Raji (cell line): ENCODE data around the gene COL4A1.

Experiments
- POLR2A ChIP-seq: IDR thresholded peaks from 2 replicates; pipeline ENCODE4 v1.6.1; 2011; ENCODE audit warnings: low read depth, low read length, control low read depth; ENCODE audit not compliant: insufficient read depth

COL4A1 gene

GRCh38 chr13:110320645-110321044 is 13.7 kb upstream of the COL4A1 start:
- no peak for TF ChIP-seq POLR2A

GRCh38 chr13:110319774-110320509 is 13.0 kb upstream of the COL4A1 start:
- no peak for TF ChIP-seq POLR2A

GRCh38 chr13:110319397-110319773 is 12.4 kb upstream of the COL4A1 start:
- TF ChIP-seq POLR2A: no peak

- no peak for TF ChIP-seq POLR2A
Measured at GRCh38 chr13:110318920-110319319, 12.0 kb upstream of the COL4A1 start.

- no peak for TF ChIP-seq POLR2A
Measured at GRCh38 chr13:110317496-110318195, 10.7 kb upstream of the COL4A1 start.

GRCh38 chr13:110317093-110317492 is 10.1 kb upstream of the COL4A1 start:
- TF ChIP-seq POLR2A: no peak

- TF ChIP-seq POLR2A: no peak
Measured at GRCh38 chr13:110316196-110316595, 9.2 kb upstream of the COL4A1 start.

GRCh38 chr13:110314516-110315245 is 7.7 kb upstream of the COL4A1 start:
- TF ChIP-seq POLR2A: no peak

GRCh38 chr13:110312339-110313031 is 5.5 kb upstream of the COL4A1 start:
- TF ChIP-seq POLR2A: no peak

- TF ChIP-seq POLR2A: no peak
Measured at GRCh38 chr13:110311443-110312338, 4.7 kb upstream of the COL4A1 start.

- no peak for TF ChIP-seq POLR2A
Measured at GRCh38 chr13:110310541-110311442, 3.8 kb upstream of the COL4A1 start.

GRCh38 chr13:110309661-110310524 is 2.9 kb upstream of the COL4A1 start:
- no peak for TF ChIP-seq POLR2A

GRCh38 chr13:110308656-110309359 is 1.9 kb upstream of the COL4A1 start:
- TF ChIP-seq POLR2A: no peak
